Measurements from ENCODE around the gene NPLOC4.
A peak's percentile ranks its signal among the peaks of the same experiment; 100 is the strongest.

Gene NPLOC4

GRCh38 chr17:81520021-81520901 is 116.7 kb downstream of the NPLOC4 start:
- Histone ChIP-seq H3K9ac (ENCODE audit: low read length) (no peak overlapping the region), H3K79me2 (ENCODE audit: insufficient read depth, low read length) (no peaks in the 10 kb centered on the region), H3K9me3 (ENCODE audit: insufficient read depth, low read length) (no peaks in the 10 kb centered on the region), H3K4me3 (ENCODE audit: insufficient read depth, low read length, poor library complexity, severe bottlenecking) (no peak overlapping the region), H3K36me3 (ENCODE audit: low read length) (no peaks in the 10 kb centered on the region), H3K4me2 (ENCODE audit: low read depth, low read length, poor library complexity, severe bottlenecking) (no peak overlapping the region), H3F3A (ENCODE audit: insufficient read depth) (peaks cover 34% of the 10 kb centered on the region), H3K27me3 (ENCODE audit: low read length) (no peaks in the 10 kb centered on the region), H4K20me1 (ENCODE audit: low read depth, low read length) (no peaks in the 10 kb centered on the region), H3K9me2 (replicated peaks; ENCODE audit: insufficient read depth, low read length) (no peaks in the 10 kb centered on the region), H3K27ac (ENCODE audit: low read depth, low read length) (no peak overlapping the region), H2AFZ (ENCODE audit: low read depth, low read length, severe bottlenecking) (no peak overlapping the region)
- TF ChIP-seq, protein P1, sequence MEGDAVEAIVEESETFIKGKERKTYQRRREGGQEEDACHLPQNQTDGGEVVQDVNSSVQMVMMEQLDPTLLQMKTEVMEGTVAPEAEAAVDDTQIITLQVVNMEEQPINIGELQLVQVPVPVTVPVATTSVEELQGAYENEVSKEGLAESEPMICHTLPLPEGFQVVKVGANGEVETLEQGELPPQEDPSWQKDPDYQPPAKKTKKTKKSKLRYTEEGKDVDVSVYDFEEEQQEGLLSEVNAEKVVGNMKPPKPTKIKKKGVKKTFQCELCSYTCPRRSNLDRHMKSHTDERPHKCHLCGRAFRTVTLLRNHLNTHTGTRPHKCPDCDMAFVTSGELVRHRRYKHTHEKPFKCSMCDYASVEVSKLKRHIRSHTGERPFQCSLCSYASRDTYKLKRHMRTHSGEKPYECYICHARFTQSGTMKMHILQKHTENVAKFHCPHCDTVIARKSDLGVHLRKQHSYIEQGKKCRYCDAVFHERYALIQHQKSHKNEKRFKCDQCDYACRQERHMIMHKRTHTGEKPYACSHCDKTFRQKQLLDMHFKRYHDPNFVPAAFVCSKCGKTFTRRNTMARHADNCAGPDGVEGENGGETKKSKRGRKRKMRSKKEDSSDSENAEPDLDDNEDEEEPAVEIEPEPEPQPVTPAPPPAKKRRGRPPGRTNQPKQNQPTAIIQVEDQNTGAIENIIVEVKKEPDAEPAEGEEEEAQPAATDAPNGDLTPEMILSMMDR (IDR thresholded peaks at IDR 0.05; ENCODE audit: insufficient read depth, low read length, poor library complexity, severe bottlenecking): no peak
- TF ChIP-seq EZH2phosphoT487 (conservative IDR thresholded peaks at IDR 0.05; ENCODE audit: low read length): no peak

- H3K79me2 ChIP-seq (ENCODE audit: insufficient read depth, low read length): no peaks in the 10 kb centered on the region
- peak overlapping the region; percentile 89 for H3K9ac ChIP-seq (ENCODE audit: low read length)
- peak overlapping the region; percentile 71 for H3K4me2 ChIP-seq (ENCODE audit: low read depth, low read length, poor library complexity, severe bottlenecking)
- H3K9me3 ChIP-seq (ENCODE audit: insufficient read depth, low read length): no peaks in the 10 kb centered on the region
- H3K4me3 ChIP-seq (ENCODE audit: insufficient read depth, low read length, poor library complexity, severe bottlenecking): no peak overlapping the region
- no peak overlapping the region for H3K27ac ChIP-seq (ENCODE audit: low read depth, low read length)
- H3K9me2 ChIP-seq (replicated peaks; ENCODE audit: insufficient read depth, low read length): no peaks in the 10 kb centered on the region
- no peaks in the 10 kb centered on the region for H4K20me1 ChIP-seq (ENCODE audit: low read depth, low read length)
- no peak overlapping the region for H2AFZ ChIP-seq (ENCODE audit: low read depth, low read length, severe bottlenecking)
- no peak for TF ChIP-seq EZH2phosphoT487 (conservative IDR thresholded peaks at IDR 0.05; ENCODE audit: low read length)
- TF ChIP-seq, protein P1 (IDR thresholded peaks at IDR 0.05; ENCODE audit: insufficient read depth, low read length, poor library complexity, severe bottlenecking): peak; percentile 31
- H3K36me3 ChIP-seq (ENCODE audit: low read length): no peaks in the 10 kb centered on the region
- H3F3A ChIP-seq (ENCODE audit: insufficient read depth): peaks cover 38% of the 10 kb centered on the region
- no peaks in the 10 kb centered on the region for H3K27me3 ChIP-seq (ENCODE audit: low read length)
Observed at GRCh38 chr17:81519284-81520020, 117.5 kb downstream of the NPLOC4 start.

DNA sequence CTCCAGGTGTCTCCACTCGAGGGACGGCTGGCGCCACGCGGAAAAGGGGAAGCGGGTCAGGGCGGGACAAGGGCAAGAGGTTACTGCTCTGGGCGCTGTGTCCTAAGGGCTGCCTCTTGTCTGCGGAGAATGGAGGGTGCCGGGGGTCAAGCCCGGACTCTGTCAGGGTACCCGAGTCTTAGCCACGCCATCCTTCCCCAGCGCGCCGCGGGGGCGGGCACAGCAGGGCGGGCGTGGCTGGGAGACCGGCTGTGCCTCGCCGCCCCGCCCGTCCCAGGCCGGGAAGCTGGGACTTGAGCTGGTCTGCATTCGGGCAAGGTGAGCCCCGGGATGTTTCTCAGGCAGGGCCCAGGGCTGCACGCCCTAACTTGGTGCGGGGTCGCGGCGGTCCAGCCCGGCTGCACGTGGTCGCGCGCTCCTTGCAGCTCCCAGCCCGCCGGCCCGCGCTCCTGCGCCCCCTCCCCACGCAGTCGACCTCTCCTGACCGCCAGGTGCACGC is 118.1 kb downstream of the NPLOC4 start:
- H3K9me3 ChIP-seq (ENCODE audit: insufficient read depth, low read length): no peaks in the 10 kb centered on the region
- no peaks in the 10 kb centered on the region for H3K79me2 ChIP-seq (ENCODE audit: insufficient read depth, low read length)
- H3K27me3 ChIP-seq (ENCODE audit: low read length): no peaks in the 10 kb centered on the region
- peak overlapping the region; percentile 89 for H3K9ac ChIP-seq (ENCODE audit: low read length)
- no peak overlapping the region for H3K4me3 ChIP-seq (ENCODE audit: insufficient read depth, low read length, poor library complexity, severe bottlenecking)
- peak overlapping the region; percentile 95 for H3K27ac ChIP-seq (ENCODE audit: low read depth, low read length)
- H3F3A ChIP-seq (ENCODE audit: insufficient read depth): peaks cover 44% of the 10 kb centered on the region
- TF ChIP-seq EZH2phosphoT487 (conservative IDR thresholded peaks at IDR 0.05; ENCODE audit: low read length): no peak
- TF ChIP-seq, protein P1 (IDR thresholded peaks at IDR 0.05; ENCODE audit: insufficient read depth, low read length, poor library complexity, severe bottlenecking): no peak
- H3K4me2 ChIP-seq (ENCODE audit: low read depth, low read length, poor library complexity, severe bottlenecking): peak overlapping the region; percentile 71
- H3K9me2 ChIP-seq (replicated peaks; ENCODE audit: insufficient read depth, low read length): no peaks in the 10 kb centered on the region
- no peaks in the 10 kb centered on the region for H3K36me3 ChIP-seq (ENCODE audit: low read length)
- no peak overlapping the region for H2AFZ ChIP-seq (ENCODE audit: low read depth, low read length, severe bottlenecking)
- no peaks in the 10 kb centered on the region for H4K20me1 ChIP-seq (ENCODE audit: low read depth, low read length)
